EH (cell line): ENCODE results near the gene CCM2.
A peak's percentile ranks its signal among the peaks of the same experiment; 100 is the strongest.

Experiments
- DNase-seq: peaks from one replicate; pipeline ENCODE4 v3.0.0-alpha.2; 2015; ENCODE audit warnings: low read depth

The CCM2 gene

DNA sequence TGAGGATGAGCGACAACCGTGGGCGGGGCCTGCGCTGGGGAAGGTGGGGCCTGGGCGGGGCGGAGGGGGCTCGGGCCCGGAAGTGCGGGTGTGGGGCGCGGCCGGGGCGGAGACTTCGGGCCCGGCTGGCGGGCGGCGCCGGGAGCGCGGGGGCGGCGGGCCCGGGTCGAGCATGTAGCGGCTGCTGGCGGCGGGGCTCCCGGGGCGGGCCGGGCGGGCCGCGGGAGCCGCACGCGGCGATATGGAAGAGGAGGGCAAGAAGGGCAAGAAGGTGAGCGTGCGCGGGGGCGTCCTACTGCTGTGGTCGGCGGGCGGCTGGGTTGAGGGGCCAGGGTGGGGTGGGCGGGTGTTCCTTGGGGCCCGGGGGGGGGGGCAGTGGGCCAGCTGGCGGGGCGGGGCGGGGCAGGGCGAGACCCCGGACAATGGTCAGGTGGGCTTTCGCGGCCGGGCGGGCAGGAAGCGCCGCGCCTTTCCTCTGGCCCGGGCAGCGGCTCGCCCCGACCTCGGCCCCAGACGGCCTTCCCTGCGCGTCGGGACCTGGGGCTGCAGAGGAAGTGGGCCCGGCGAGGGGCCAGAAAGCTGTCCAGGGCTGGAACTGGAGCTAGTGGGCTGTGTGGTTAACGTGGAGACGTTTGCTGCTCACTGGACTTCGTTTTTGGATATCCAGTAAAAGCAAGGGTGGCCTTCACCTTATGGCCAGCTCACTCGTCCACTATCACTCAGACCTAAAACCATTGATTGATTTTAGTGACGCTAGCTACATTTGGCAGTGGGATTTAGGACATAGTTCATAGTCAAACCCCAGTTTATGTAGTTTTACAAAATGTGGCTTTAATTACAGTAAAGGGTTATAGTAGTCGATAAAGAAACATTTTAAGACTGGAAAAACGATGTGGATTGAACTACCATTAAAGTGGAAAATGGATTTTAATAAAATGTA, at the start of gene CCM2:
TSS of gene CCM2 (plus strand) at position 109 of the 940 bp plus-strand sequence. CDS start at position 242, 133 bp downstream.
- peak; percentile 65 for DNase-seq

DNA sequence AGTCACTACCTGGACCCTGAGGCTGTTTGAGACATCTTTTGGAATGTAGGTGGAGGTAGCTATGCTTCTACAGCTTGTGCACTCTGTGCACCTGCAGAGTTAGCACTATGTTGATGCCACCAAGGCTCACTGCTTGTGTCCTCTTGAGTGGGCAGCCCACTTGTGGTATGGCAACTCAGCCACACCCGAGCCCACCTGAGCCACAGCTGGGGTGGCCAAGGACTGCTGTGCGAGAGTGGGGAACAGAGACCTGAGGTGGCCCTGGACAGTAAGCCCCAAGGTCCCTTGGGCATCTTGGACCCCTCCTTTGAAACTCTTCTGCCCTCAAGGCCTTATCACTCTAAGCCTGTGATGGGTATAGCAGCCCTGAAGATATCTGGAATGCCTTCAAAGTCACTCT, 46.8 kb upstream of the CCM2 start:
- DNase-seq, result no peak

DNA sequence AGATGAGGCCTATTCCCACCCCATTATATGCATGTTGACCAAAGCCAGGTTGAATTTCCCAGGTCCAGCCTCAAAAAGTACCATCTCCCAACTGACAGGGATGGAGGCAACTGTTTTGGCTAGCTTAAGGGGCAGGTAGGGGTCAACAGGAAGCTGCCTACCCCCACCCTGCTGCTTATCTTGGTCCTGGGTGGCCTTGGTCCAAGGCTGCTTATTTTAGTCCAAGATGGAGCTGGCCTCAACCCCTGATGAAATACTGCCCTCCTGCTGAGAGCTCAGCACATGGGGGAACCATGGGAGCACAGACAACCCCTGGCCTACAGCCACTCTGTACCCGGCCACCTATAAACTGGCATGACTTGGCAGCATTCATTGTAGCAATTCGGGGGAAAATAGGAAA, 44.3 kb upstream of the CCM2 start:
- DNase-seq, result no peak

GRCh38 chr7:44956157-44956766, 43.7 kb upstream of the CCM2 start:
- no peak for DNase-seq

DNA sequence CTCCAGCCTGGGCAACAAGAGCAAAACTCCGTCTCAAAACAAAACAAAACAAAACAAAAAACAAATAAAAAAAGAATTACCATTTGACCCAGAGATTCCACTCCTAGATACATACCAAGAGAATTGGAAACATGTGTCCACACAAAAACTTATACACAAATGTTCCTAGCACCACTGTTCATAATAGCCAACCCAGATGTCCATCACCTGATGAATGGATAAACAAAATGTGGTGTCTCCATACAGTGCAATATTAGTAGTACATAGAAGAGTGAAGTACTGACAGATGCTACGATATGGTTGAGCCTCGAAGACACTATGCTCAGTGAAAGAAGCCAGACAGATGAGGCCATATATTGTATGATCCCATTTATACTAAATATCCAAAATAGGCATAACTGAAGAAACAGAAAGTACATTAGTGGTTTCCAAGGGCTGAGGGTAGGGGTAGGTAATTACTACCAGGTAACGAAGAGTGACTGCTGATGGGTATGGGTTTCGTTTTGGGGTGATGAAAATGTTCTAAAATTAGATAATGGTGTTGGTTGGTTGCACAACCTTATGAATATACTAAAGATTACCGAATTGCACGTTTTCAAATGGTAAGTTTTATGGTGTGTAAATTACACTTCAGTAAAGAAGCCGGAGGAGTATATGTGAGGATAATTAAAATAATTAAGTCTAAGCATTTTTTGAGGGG, 41.2 kb upstream of the CCM2 start:
- DNase-seq, result no peak

GRCh38 chr7:44959433-44959951, 40.5 kb upstream of the CCM2 start:
- DNase-seq, result peak; percentile 35

DNA sequence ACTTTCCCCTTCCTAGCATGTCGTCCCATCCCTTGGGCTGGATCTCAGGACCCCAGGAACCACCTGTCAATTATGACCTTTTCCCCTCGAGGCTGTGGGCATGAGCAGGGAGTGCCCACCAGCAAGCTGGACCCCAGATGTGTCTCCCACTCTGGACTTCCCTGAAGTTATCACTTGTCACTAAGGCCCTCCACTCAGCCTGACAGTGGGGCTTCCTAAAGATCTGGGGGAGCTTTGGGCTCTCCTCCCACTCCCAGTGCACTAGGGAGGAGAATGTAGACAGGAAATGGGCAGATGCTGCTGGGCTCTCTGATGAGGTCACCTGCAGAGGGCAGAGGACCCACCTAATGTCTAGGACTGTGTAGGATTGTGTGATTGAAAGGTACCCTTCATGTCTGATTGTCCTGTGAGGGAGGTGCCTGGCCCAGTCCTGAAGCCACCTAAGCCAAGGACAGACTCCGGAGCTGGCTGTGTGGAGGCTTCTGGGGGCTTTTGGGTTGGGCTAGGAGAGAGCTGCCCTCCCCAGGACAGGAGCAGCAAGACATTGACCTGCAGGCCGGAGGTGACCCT, 39.9 kb upstream of the CCM2 start:
- no peak for DNase-seq

DNA sequence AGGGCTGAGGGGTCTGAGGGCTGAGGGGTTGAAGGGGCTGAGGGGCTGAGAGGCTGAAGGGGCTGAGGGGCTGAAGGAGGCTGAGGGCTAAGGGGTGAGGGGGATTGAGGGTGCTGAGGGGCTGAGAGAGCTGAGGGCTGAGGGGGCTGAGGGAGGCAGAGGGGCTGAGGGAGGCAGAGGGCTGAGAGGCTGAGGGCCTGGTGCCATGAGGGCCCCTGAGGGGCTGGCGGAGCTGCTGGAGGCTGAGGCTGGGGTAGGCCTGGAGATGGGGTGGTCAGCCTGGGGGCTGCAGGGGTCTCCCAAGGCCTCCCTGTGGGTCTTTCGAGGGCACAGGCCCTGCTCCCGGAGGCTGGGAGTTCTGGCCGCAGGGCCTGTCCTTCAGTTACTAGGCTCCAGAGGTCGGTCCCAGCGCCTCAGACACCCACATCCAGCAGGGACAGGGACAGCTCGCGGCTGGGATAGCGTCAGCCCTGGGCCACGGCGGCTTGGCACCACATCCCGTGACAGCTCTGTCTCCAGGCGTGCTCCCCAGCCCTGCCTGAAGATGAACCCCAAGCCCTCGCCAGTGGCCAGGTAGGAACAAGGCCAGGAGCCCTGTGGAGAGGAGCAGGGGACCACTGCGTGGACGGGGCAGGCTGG, 38.0 kb upstream of the CCM2 start:
- no peak for DNase-seq

- peak; percentile 34 for DNase-seq
These were observed 37.3 kb upstream of the CCM2 start for GRCh38 chr7:44962483-44963251.

- no peak for DNase-seq
These were observed 36.4 kb upstream of the CCM2 start for GRCh38 chr7:44963364-44964290.

DNA sequence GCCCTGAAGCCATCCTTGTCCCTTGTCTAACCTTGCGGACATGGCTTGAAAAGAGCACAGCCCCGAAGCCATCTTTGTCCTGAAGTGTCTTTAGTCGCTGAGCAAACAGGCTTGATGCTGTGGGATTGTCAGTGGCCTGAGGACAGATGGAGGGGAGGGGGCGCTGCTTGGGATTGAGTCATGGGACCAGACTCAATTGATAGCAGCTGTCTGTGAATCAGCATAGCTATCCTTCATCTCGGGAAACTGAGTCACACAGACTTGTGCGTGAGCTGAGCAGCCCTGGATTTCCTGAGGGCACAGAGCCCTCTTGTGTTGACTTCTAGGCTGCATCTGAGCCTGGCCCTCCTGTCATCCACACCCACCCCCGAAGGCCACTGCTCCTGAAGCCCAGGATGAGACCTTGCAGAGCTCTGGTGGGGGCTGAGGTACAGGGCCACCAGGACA, 35.6 kb upstream of the CCM2 start:
- DNase-seq, result no peak

GRCh38 chr7:44964831-44965440, 35.1 kb upstream of the CCM2 start:
- no peak for DNase-seq

DNA sequence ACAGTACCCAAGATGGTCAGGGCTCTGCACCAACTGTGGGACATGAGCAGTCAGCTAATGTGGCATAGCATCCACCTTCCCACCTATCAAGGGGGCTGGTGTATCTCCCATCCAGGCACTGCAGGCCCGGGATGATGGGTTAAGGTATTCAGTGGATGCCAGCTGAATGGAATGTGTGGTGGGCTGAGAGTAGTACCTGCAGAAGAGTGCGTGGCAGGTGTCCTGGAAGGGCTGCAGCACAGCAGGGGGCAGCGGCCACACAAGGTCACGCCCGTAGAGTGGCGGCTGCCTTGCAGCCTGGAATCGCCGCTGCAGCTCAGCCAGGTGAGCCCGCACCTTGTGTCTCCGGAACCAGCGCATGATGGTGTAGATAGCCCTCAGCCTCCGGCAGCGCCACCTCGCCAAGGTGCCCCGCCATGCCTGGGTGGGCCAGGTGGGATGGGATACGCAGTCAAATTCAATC, 34.5 kb upstream of the CCM2 start:
- no peak for DNase-seq

DNA sequence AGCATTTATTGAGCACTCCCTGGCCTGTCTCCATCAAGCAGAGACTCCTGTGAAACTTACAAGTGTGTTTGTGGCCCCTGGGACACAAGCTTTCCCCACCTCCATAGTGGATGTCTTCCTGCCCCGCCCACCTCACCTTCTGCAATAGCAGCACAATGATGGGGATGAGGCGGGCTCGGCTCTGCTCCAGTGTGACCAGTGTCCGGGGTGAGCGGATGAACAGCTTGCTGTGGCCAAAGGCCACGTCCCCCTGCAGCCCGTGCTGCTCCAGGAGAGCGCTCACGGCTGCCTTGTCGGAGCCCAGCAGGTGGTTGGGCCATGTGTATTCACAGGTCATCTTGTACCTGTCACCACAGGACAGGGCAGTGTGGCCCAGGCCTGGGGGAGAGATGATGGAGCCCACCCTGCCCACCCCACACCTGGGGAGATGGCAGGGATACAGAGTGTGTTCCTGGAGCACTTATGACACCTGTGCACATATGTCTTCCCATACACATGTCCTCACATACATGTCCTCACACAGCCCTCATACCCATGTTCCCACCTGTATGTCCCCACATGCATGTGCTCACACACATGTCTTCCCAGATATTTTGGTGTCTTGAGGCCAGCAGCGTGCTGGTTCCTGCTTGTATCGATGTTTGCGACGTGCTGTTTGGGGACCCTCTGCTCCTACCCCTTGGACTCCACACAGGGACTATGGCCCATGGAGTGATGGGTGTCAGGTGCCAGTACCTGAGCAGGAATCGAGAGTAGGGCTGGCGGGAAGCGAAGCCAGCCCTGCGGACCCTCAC, 33.9 kb upstream of the CCM2 start:
- DNase-seq, result no peak

- DNase-seq, result no peak
These were observed 33.1 kb upstream of the CCM2 start for GRCh38 chr7:44966731-44967538.

GRCh38 chr7:44967571-44968446, 32.2 kb upstream of the CCM2 start:
- DNase-seq, result peak; percentile 40
